Sciatic nerve (tissue), 2 donors: Measurements from ENCODE around the gene KIFAP3. TPM values are rescaled to one million over a fixed set of nuclear protein-coding genes. Genes with fewer than 3 reads are reported as not detected.

ENCODE experiments used
- ATAC-seq: fragments of 200-7000 bp; cut with Tn5 transposase; one replicate; pipeline ENCODE4 v1.9.1; 2020; ENCODE audit warnings: mild to moderate bottlenecking, moderate library complexity
- DNase-seq: peaks from one replicate; pipeline ENCODE4 v3.0.0-alpha.2; 2020; ENCODE audit warnings: low spot score
- intact Hi-C: fragments of 100-400 bp; cut with DNase I; formaldehyde crosslinking; loops from one replicate; pipeline ENCODE4 v1.14.2; 2022
- total RNA-seq: library from RNA; stranded (reverse); fragmentation: NEBNext Ultra II Directional; extraction: Animal tissue kit (Norgen Biotek cat#: 25700); gene quantifications from one replicate; pipeline ENCODE4 v1.2.1, GENCODE V29; 2021
- donor health status: DM: no; HTN: no; CAD: no.
- donor health status: DM: no; HTN: no; CAD: no.

KIFAP3 gene
- total RNA-seq, 1 donor from 2014 or later: 49.9 TPM

- intact Hi-C loops: no loop called here
Observed at GRCh38 chr1:169900571-169900970, 173.9 kb downstream of the KIFAP3 start.

DNA sequence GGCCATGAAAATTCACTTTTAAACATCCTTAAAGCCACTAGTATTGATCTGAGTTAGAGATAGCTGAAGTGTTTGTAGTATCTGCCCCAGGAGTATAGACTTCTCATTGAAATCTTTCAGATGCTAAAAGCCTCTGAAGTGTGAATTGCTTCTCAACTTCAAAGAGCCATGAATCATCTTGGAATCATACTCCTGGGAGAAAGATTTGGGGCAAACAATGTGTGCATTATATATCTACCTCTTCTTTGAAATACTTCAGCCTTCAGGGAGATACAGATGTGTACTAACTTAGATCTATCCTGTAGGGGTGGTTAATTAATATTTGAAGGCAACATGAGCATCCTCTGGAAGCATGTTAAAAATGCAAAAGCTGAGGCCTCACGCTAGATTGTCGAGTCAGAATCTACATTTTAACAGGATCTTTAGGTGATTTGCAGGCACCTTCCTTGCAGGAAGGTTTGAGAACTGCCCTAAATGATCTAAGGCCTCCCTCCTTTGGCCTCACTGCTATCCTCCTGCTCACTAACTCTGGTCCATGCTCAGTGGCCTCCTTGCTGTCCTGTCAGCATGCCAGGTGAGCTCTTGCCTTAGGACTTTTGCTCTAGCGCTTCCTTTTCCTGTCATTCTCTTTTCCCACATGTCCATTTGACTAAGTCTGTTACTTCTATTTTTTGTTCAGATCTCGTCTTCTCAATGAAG, 174.8 kb downstream of the KIFAP3 start:
- no peak for ATAC-seq
- intact Hi-C loops: no loop called here
- DNase-seq: no peak

More at GRCh38 chr1:169900571-169900970, 173.9 kb downstream of the KIFAP3 start:
- ATAC-seq: no peak
- DNase-seq: no peak

- no peak for DNase-seq
- intact Hi-C loops: no loop called here
- no peak for ATAC-seq
Observed at GRCh38 chr1:169896013-169896412, 178.5 kb downstream of the KIFAP3 start.

DNA sequence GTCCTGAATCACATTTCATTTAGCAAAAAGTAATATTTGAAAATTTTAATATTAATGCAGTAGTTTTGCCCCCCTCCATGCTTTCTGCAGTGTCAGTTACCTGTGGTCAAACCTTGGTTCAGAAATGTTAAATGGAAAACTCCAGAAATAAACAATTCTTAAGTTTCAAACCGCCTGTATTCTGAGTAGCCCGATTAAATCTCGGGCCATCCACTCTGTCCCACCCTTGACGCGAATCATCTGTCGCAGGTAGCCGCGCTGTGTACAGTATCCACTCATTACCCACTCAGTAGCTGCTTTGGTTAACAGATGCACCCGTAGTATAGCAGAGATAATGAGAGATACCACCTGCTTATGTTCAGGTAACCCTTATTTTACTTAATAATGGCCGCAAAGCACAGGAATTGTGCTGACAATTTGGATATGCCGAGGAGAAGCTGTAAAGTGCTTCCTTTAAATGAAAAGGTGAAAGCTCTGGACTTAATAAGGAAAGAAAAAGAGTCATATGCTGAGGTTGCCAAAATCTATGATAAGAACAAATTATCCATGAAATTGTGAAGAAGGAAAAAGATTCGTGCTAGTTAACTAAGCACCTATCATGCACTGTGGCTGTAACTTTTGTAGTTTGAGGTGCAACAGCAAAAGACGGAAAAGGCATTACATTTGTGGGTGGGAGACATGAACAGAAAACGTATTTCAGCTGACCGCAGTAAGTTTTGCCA, 179.9 kb downstream of the KIFAP3 start:
- ATAC-seq (peak; percentile 8), DNase-seq (no peak)
- intact Hi-C loops: no loop called here

GRCh38 chr1:169893645-169894423, 180.7 kb downstream of the KIFAP3 start, which contains the start of gene SCYL3:
TSS of gene SCYL3 (minus strand) at chr1:169893896. CDS start at chr1:169888840, 5,056 bp downstream.
- ATAC-seq: peak; percentile 99
- DNase-seq: peak; percentile 94
- intact Hi-C loops: no loop called here

- intact Hi-C loops: no loop called here
- DNase-seq (peak; percentile 67), ATAC-seq (no peak)
Observed at GRCh38 chr1:169892927-169893644, 181.4 kb downstream of the KIFAP3 start.

DNA sequence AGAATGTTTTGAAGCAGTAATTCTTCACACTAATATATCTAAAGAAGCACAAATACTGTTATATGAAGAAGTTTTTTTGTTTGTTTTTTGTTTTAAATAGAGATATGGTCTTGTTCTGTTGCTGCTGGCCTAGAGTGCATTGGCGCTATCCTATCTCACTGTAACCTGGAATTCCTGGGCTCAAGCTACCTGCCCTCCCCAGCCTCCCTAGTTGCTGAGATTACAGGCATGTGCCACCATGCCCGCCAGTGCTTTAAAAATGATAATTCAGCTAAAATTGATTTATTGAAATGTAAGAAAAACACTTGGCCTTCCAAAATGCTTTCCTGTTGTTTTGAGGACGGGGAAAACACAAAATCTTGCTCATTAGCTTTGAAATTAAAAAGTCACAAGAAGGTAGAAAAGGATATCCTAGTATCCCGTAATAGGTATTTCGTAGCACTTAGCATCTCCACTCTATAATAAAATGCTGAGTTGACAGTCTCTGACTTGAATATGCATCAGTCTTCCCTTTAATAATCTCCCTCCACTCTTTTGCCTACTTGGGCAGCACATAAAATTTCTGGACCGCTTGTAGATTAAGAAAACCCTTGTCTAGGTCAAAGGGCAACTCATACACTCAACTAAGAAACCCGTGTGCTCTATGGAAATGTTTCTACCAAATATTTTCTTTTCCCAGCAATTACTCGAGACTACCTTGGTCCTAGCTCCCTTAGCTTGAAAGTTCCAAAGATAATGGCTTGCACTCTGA, 182.1 kb downstream of the KIFAP3 start:
- DNase-seq (no peak), ATAC-seq (no peak)
- intact Hi-C loops: no loop called here

- intact Hi-C loops: no loop called here
- no peak for DNase-seq
- no peak for ATAC-seq
Observed at GRCh38 chr1:169891539-169891885, 183.0 kb downstream of the KIFAP3 start.

DNA sequence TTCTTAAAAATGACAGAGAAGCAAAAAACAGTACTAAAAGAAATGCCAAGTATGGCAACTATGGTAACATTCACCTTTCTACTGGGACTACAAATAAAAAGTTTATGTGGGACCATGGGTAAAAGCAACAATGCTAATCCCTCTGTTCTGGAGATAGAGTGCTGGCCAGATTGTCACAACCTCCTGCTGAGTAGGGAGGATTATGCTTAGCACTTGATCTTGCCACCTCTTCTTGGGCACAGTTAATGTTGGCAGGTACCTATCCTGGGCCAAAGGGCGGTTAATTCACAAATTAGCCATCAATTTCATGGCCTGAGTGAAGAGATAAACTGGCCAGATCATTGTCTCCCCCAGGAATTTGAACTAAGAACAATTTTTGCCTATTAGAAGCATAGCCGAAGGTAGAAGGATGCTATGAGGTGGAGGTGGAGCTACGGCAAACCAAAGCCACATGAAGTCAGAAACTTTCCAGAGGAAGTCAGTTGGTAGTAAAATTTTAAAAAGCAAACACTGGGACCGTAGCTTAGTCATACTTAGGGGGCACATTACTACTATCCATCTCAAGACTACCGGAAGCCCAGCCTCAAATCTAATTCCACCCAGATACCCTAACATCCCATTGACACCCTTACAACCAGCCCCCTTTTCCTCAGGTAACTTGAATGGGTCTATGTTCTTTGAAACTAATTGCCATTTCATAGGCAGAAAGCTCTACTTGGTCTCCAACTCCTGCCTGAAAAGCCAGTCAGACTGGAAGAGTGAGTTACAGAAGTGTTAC, 183.5 kb downstream of the KIFAP3 start:
- DNase-seq (no peak), ATAC-seq (no peak)
- intact Hi-C loops: no loop called here

DNA sequence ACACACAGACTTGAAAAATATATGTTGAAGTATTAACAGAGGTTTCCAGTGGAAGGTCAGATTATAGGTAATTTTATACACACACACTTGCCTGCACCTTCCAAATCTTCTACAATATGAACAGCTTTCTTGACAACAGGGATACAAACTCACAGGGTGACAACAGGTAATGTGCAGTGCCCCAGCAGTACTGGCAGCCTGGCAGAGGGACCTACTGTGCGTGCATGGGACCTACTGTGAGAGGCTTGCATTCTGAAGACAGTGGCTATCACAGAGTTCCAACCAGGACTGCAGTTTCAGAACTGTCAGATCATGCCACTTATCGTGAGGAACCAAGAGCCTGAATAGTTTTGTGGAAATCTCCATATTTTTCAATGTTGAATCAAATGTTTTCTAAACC, 184.6 kb downstream of the KIFAP3 start:
- no peak for DNase-seq
- intact Hi-C loops: no loop called here

GRCh38 chr1:169886931-169887330, 187.6 kb downstream of the KIFAP3 start:
- DNase-seq (no peak), ATAC-seq (no peak)
- intact Hi-C loops: no loop called here

More for the DNA sequence above, 184.6 kb downstream of the KIFAP3 start:
- no peak for ATAC-seq

DNA sequence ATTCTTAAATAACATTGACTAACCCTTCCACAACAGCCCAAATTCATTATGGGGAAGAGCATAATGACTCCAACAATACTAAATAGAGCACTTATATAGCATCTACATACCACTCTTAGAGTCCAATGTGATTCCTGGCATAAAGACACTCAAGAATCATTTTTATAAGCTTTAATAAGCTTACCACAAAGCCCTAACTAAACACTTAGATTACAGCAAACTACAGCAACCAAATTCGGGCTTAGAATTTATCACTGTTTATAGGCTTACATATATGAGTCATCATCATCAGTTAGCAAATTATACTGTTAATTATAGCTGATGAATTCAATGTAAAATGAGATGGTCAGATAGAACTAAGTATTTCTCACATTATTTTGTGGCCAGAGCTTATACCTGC, 188.1 kb downstream of the KIFAP3 start:
- DNase-seq: no peak
- intact Hi-C loops: no loop called here
- no peak for ATAC-seq

DNA sequence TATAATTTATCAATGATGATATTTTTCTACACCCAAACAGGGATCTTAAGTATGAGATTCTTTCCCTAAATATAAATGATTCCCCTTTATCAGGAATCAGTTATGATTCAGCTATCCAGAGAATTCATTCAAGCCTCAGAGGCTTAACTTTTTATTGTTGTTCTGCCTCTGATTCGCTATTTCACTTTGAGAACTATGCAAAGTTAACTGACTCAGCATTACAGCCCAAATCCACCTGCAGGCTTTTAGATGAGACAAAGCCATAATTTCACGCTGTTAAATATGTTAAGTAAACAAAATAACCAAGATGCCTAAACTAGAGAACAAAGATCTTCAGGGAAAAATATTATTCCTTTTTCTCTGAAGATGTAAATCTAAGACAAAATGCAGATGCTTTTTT, 189.3 kb downstream of the KIFAP3 start:
- no peak for ATAC-seq
- intact Hi-C loops: no loop called here
- DNase-seq: no peak

DNA sequence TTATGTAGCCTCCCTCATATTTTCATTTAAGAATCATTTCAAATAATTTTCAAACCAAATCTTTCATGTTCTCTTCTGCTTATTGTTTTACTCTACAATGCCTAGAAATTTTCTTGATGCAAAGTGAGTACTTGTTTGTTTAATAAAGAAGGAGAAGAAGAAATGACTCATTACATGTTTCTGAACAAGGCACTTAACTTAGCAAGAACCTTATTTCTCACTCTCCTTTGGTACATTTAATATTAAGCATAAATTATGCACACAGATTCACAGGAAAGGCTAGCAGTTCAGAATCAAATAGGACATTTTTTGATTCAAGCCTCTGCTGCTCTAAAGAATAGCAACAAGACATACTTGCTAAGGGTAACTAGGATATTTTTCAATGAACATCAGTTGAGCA, 189.9 kb downstream of the KIFAP3 start:
- intact Hi-C loops: no loop called here
- no peak for ATAC-seq

DNA sequence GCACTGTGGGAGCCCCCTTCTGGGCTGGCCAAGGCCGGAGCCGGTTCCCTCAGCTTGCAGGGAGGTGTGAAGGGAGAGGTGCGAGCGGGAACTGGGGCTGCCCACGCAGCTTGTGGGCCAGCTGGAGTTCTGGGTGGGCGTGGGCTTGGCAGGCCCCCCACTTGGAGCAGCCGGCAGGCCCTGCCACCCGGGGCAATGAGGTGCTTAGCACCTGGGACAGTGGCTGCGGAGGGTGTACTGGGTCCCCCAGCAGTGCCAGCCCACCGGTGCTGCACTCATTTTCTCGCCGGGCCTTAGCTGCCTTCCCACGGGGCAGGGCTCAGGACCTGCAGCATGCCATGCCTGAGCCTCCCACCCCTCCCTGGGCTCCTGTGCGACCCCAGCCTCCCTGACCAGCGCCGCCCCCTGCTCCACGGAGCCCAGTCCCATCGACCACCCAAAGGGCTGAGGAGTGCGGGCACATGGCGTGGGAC, 192.4 kb downstream of the KIFAP3 start:
- DNase-seq (no peak), ATAC-seq (no peak)
- intact Hi-C loops: no loop called here

More for the DNA sequence above, 189.9 kb downstream of the KIFAP3 start:
- DNase-seq: no peak

GRCh38 chr1:169879034-169879840, 195.3 kb downstream of the KIFAP3 start:
- intact Hi-C loops: no loop called here
- DNase-seq: no peak
- ATAC-seq: no peak

- intact Hi-C loops: no loop called here
- no peak for ATAC-seq
- no peak for DNase-seq
Observed at GRCh38 chr1:169878498-169878897, 196.0 kb downstream of the KIFAP3 start.
